Stimulated activated naive CD8-positive, alpha-beta T cell treated with anti-CD3 and anti-CD28 coated beads, Interleukin-15, amount 100 ng/mL, for 72 hours (primary cell): ENCODE results near the gene SOBP.
"Not testable (repeated sequence)": the region's sequence is repeated elsewhere in the genome, so short reads cannot be mapped to it uniquely, and the experiment has no call there.

Experiments
- ATAC-seq: fragments of 150-1000 bp; cut with Tn5 transposase; 2 replicates; pipeline ENCODE4 v1.10.0; 2021; ENCODE audit warnings: mild to moderate bottlenecking, moderate library complexity
- DNase-seq, 2 donors: peaks; one replicate each; pipeline ENCODE4 v3.0.0; 2021 to 2022
- H3K27ac Mint-ChIP-seq, 2 donors: one replicate each; pipeline ENCODE4 v1.8.0; 2022; ENCODE audit warnings: mild to moderate bottlenecking in 2 of 2, mixed read lengths in 2 of 2, moderate library complexity in 2 of 2
- H3K27me3 Mint-ChIP-seq: one replicate; pipeline ENCODE4 v1.8.0; 2022; ENCODE audit warnings: mixed read lengths
- H3K4me1 Mint-ChIP-seq: one replicate; pipeline ENCODE4 v1.8.0; 2022; ENCODE audit warnings: mild to moderate bottlenecking, mixed read lengths
- H3K4me3 Mint-ChIP-seq, 2 donors: one replicate each; pipeline ENCODE4 v1.8.0; 2022; ENCODE audit warnings: mild to moderate bottlenecking in 2 of 2, mixed read lengths in 2 of 2, moderate library complexity in 1 of 2
- H3K9me3 Mint-ChIP-seq, 2 donors: one replicate each; pipeline ENCODE4 v1.8.0; 2022; ENCODE audit warnings: mixed read lengths in 2 of 2

SOBP gene

GRCh38 chr6:107547451-107547840, 57.5 kb downstream of the SOBP start:
- no peaks in the 10 kb centered on the region for H3K4me1 Mint-ChIP-seq

GRCh38 chr6:107550241-107550840, 60.4 kb downstream of the SOBP start:
- Mint-ChIP-seq H3K9me3 (no peaks in the 10 kb centered on the region), H3K4me1 (no peaks in the 10 kb centered on the region), H3K27me3 (peaks cover 7% of the 10 kb centered on the region), H3K27ac (no peak overlapping the region), H3K4me3 (no peak overlapping the region)
- no peak for DNase-seq
- no peak for ATAC-seq

More at GRCh38 chr6:107547451-107547840, 57.5 kb downstream of the SOBP start:
- H3K4me3 Mint-ChIP-seq = no peak overlapping the region
- peaks cover 31% of the 10 kb centered on the region for H3K27me3 Mint-ChIP-seq
- DNase-seq (no peak), ATAC-seq (no peak)
- no peak overlapping the region for H3K27ac Mint-ChIP-seq
- no peaks in the 10 kb centered on the region for H3K9me3 Mint-ChIP-seq

GRCh38 chr6:107550906-107551305, 61.0 kb downstream of the SOBP start:
- no peaks in the 10 kb centered on the region for H3K9me3 Mint-ChIP-seq
- no peaks in the 10 kb centered on the region for H3K4me1 Mint-ChIP-seq
- DNase-seq (no peak), ATAC-seq (no peak)
- peaks cover 7% of the 10 kb centered on the region for H3K27me3 Mint-ChIP-seq
- H3K27ac Mint-ChIP-seq = no peak overlapping the region
- H3K4me3 Mint-ChIP-seq = no peak overlapping the region

- DNase-seq, H3K27me3 Mint-ChIP-seq, H3K4me3 Mint-ChIP-seq, ATAC-seq, H3K4me1 Mint-ChIP-seq, H3K27ac Mint-ChIP-seq, H3K9me3 Mint-ChIP-seq: not testable (repeated sequence)
Measured at GRCh38 chr6:107553121-107553520, 63.2 kb downstream of the SOBP start.

GRCh38 chr6:107554326-107554725, 64.4 kb downstream of the SOBP start:
- Mint-ChIP-seq H3K27me3 (peaks cover 7% of the 10 kb centered on the region), H3K9me3 (no peaks in the 10 kb centered on the region), H3K4me1 (no peaks in the 10 kb centered on the region), H3K27ac (no peak overlapping the region), H3K4me3 (no peak overlapping the region)
- ATAC-seq = no peak
- no peak for DNase-seq

GRCh38 chr6:107554918-107555317, 65.0 kb downstream of the SOBP start:
- peak overlapping the region in 1 of 2 donors; percentile 15 for H3K27ac Mint-ChIP-seq
- no peak for DNase-seq
- no peak for ATAC-seq
- no peak overlapping the region for H3K4me3 Mint-ChIP-seq
- H3K9me3 Mint-ChIP-seq = no peaks in the 10 kb centered on the region
- no peaks in the 10 kb centered on the region for H3K4me1 Mint-ChIP-seq
- H3K27me3 Mint-ChIP-seq = peaks cover 7% of the 10 kb centered on the region

GRCh38 chr6:107555449-107555848, 65.5 kb downstream of the SOBP start:
- no peak for DNase-seq
- peak overlapping the region in 1 of 2 donors; percentile 32 for H3K27ac Mint-ChIP-seq
- H3K9me3 Mint-ChIP-seq = no peaks in the 10 kb centered on the region
- no peak overlapping the region for H3K4me3 Mint-ChIP-seq
- H3K4me1 Mint-ChIP-seq = no peaks in the 10 kb centered on the region
- peaks cover 7% of the 10 kb centered on the region for H3K27me3 Mint-ChIP-seq
- no peak for ATAC-seq

- ATAC-seq (no peak), DNase-seq (no peak)
- no peak overlapping the region for H3K4me3 Mint-ChIP-seq
- peaks cover 7% of the 10 kb centered on the region for H3K27me3 Mint-ChIP-seq
- H3K9me3 Mint-ChIP-seq = no peaks in the 10 kb centered on the region
- no peaks in the 10 kb centered on the region for H3K4me1 Mint-ChIP-seq
- H3K27ac Mint-ChIP-seq = no peak overlapping the region
Measured at GRCh38 chr6:107556082-107556481, 66.2 kb downstream of the SOBP start.

- DNase-seq (no peak), ATAC-seq (no peak)
- Mint-ChIP-seq H3K27ac (no peak overlapping the region), H3K4me1 (no peaks in the 10 kb centered on the region), H3K27me3 (no peaks in the 10 kb centered on the region), H3K4me3 (no peak overlapping the region), H3K9me3 (no peaks in the 10 kb centered on the region)
Measured at GRCh38 chr6:107557698-107558097, 67.8 kb downstream of the SOBP start.

- no peak overlapping the region for H3K4me3 Mint-ChIP-seq
Measured at GRCh38 chr6:107560657-107561056, 70.7 kb downstream of the SOBP start.

GRCh38 chr6:107561306-107561705, 71.4 kb downstream of the SOBP start:
- DNase-seq (no peak), ATAC-seq (no peak)
- no peak overlapping the region for H3K4me3 Mint-ChIP-seq
- H3K4me1 Mint-ChIP-seq = no peaks in the 10 kb centered on the region
- H3K27me3 Mint-ChIP-seq = no peaks in the 10 kb centered on the region
- H3K9me3 Mint-ChIP-seq = no peaks in the 10 kb centered on the region
- H3K27ac Mint-ChIP-seq = no peak overlapping the region

More at GRCh38 chr6:107560657-107561056, 70.7 kb downstream of the SOBP start:
- H3K27ac Mint-ChIP-seq = no peak overlapping the region
- H3K4me1 Mint-ChIP-seq = no peaks in the 10 kb centered on the region
- no peaks in the 10 kb centered on the region for H3K27me3 Mint-ChIP-seq
- ATAC-seq (no peak), DNase-seq (no peak)
- no peaks in the 10 kb centered on the region for H3K9me3 Mint-ChIP-seq

GRCh38 chr6:107563694-107564588, 74.0 kb downstream of the SOBP start:
- no peak for ATAC-seq
- H3K27ac Mint-ChIP-seq = no peak overlapping the region
- H3K9me3 Mint-ChIP-seq = no peaks in the 10 kb centered on the region

GRCh38 chr6:107564589-107564951, 74.7 kb downstream of the SOBP start:
- H3K27ac Mint-ChIP-seq = no peak overlapping the region
- DNase-seq = no peak
- H3K4me3 Mint-ChIP-seq = no peak overlapping the region
- no peaks in the 10 kb centered on the region for H3K27me3 Mint-ChIP-seq
- H3K9me3 Mint-ChIP-seq = no peaks in the 10 kb centered on the region
- no peak for ATAC-seq
- no peaks in the 10 kb centered on the region for H3K4me1 Mint-ChIP-seq

More at GRCh38 chr6:107563694-107564588, 74.0 kb downstream of the SOBP start:
- H3K4me3 Mint-ChIP-seq = no peak overlapping the region
- DNase-seq = no peak
- H3K27me3 Mint-ChIP-seq = no peaks in the 10 kb centered on the region
- H3K4me1 Mint-ChIP-seq = no peaks in the 10 kb centered on the region

- no peak for DNase-seq
- Mint-ChIP-seq H3K4me1 (no peaks in the 10 kb centered on the region), H3K27me3 (no peaks in the 10 kb centered on the region), H3K4me3 (no peak overlapping the region), H3K27ac (no peak overlapping the region), H3K9me3 (no peaks in the 10 kb centered on the region)
- ATAC-seq = no peak
Measured at GRCh38 chr6:107565165-107565723, 75.3 kb downstream of the SOBP start.

GRCh38 chr6:107567643-107568042, 77.7 kb downstream of the SOBP start:
- no peaks in the 10 kb centered on the region for H3K9me3 Mint-ChIP-seq
- H3K4me3 Mint-ChIP-seq = no peak overlapping the region
- no peak for ATAC-seq
- no peak for DNase-seq
- H3K27ac Mint-ChIP-seq = no peak overlapping the region
- no peaks in the 10 kb centered on the region for H3K27me3 Mint-ChIP-seq
- no peaks in the 10 kb centered on the region for H3K4me1 Mint-ChIP-seq

GRCh38 chr6:107569473-107569872, 79.6 kb downstream of the SOBP start:
- Mint-ChIP-seq H3K9me3 (no peaks in the 10 kb centered on the region), H3K4me1 (no peaks in the 10 kb centered on the region), H3K4me3 (no peak overlapping the region), H3K27me3 (no peaks in the 10 kb centered on the region), H3K27ac (no peak overlapping the region)
- ATAC-seq (no peak), DNase-seq (no peak)
